ENCODE data around the gene RHOH.

DNA sequence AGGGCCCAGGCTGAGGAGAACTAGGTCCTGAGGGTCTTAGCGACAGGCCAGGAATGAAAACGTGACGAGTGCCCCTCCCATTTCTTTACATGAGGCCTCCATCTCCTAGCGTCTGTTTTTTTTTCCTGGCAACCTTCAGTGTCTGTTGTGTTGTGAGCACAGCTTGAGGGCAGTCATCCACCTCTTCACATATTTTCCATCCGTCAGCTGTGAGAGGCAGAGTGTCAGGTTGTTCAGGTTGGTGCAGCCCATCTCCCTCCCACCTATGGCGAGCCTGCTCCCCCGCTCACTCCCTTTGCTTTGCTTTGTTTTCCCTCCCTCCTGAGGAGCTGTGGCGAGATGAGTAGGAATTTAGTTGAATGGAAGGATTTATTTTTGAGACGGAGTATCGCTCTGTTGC lies 86.6 kb downstream of the RHOH start:
- TF ChIP-seq, protein P1, sequence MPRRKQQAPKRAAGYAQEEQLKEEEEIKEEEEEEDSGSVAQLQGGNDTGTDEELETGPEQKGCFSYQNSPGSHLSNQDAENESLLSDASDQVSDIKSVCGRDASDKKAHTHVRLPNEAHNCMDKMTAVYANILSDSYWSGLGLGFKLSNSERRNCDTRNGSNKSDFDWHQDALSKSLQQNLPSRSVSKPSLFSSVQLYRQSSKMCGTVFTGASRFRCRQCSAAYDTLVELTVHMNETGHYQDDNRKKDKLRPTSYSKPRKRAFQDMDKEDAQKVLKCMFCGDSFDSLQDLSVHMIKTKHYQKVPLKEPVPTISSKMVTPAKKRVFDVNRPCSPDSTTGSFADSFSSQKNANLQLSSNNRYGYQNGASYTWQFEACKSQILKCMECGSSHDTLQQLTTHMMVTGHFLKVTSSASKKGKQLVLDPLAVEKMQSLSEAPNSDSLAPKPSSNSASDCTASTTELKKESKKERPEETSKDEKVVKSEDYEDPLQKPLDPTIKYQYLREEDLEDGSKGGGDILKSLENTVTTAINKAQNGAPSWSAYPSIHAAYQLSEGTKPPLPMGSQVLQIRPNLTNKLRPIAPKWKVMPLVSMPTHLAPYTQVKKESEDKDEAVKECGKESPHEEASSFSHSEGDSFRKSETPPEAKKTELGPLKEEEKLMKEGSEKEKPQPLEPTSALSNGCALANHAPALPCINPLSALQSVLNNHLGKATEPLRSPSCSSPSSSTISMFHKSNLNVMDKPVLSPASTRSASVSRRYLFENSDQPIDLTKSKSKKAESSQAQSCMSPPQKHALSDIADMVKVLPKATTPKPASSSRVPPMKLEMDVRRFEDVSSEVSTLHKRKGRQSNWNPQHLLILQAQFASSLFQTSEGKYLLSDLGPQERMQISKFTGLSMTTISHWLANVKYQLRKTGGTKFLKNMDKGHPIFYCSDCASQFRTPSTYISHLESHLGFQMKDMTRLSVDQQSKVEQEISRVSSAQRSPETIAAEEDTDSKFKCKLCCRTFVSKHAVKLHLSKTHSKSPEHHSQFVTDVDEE (CRISPR knock-in tag; IDR thresholded peaks at IDR 0.05), result no peak
- TF ChIP-seq ARNTL (CRISPR knock-in tag; IDR thresholded peaks at IDR 0.05; ENCODE audit: borderline replicate concordance, low read depth), result no peak

Measured in SK-N-SH treated with all-trans-retinoic acid at 6 μM for 48 hours (cell line).